ENCODE data around the gene IQCN. TPM values are rescaled to one million over a fixed set of nuclear protein-coding genes. Genes with fewer than 3 reads are reported as not detected.

The IQCN gene
- total RNA-seq, 2 donors from 2014 or later: 4.1 to 19.5 TPM

DNA sequence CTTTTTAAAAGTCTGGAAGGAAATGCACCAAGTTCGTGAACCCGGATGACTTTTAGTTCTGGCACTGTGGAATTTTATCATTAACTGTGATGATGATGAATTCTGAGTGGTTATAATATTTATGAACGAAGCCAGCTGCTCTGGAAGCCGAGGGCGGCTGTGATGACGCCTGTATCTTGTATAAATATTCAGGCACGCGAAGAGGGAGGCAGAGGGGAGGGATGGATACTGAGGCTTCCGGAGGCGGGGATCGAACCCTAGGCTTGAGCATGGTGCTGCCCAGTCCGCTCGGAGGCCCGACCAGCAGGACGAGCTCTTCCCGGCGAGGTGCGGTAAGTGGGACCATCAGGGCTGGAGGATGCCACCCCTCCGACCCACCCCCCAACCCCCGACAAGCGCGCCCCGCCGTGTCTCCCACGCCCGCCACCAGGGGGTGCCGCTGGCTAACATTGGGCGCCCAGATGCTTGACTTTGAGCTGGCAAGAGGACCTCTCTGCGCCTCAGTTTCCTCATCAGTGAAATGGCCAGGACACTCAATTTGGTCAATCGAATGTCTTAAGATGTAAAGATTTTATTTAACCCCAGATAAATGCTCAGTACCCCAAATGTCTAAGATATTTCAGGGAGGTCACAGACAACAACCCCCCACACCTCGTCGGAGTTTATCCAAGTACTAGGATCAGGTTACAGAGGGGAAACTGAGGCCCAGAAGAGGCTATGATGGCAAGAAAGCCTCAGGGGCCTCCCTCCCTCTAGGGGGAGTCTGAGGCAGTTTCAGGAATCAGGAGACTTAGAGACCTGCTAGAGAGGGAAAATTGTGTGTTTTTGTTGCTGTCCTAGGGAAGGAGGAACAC is 65.9 kb downstream of the IQCN start:
- TF ChIP-seq POLR2A (IDR thresholded peaks at IDR 0.05) (no peak), POLR2AphosphoS5 (IDR thresholded peaks at IDR 0.05) (no peak)
- TF ChIP-seq, protein P1, sequence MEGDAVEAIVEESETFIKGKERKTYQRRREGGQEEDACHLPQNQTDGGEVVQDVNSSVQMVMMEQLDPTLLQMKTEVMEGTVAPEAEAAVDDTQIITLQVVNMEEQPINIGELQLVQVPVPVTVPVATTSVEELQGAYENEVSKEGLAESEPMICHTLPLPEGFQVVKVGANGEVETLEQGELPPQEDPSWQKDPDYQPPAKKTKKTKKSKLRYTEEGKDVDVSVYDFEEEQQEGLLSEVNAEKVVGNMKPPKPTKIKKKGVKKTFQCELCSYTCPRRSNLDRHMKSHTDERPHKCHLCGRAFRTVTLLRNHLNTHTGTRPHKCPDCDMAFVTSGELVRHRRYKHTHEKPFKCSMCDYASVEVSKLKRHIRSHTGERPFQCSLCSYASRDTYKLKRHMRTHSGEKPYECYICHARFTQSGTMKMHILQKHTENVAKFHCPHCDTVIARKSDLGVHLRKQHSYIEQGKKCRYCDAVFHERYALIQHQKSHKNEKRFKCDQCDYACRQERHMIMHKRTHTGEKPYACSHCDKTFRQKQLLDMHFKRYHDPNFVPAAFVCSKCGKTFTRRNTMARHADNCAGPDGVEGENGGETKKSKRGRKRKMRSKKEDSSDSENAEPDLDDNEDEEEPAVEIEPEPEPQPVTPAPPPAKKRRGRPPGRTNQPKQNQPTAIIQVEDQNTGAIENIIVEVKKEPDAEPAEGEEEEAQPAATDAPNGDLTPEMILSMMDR (IDR thresholded peaks at IDR 0.05): peak; percentile 15 to 48 (median 26)
- H3K4me3 ChIP-seq: no peak overlapping the region
- no peaks in the 10 kb centered on the region for H3K9me3 ChIP-seq
- no peaks in the 10 kb centered on the region for H3K27me3 ChIP-seq (replicated peaks; ENCODE audit: insufficient read depth)
- DNase-seq (ENCODE audit: low spot score): no peak
- no peaks in the 10 kb centered on the region for H3K36me3 ChIP-seq
- no peaks in the 10 kb centered on the region for H3K4me1 ChIP-seq (replicated peaks)
- no peak overlapping the region for H3K27ac ChIP-seq
- WGBS: 15% methylated on average over 30 of the region's 32 CpGs
- intact Hi-C loops (cut with DNase I): loop anchor here (2.0 to 10.0 kb wide), 2 partner anchors 40 to 206 kb away; partner anchors contain the start of gene SSBP4

Small RNA genes lying within 50 kb of the gene (microRNA-seq; reads per million reads assigned to microRNA genes)
- 7.5 reads per million, percentile 48 among the genes with 10 or more reads in this experiment for gene MIR3188

Small RNA genes lying within 50 kb of the gene (small RNA-seq; reads per million reads assigned to genes)
- gene MIR3188: 0 reads per million in 2 donors
- gene RPL39P38: 0 reads per million in 2 donors

Other genes with a start within 250 kb of the IQCN start
- gene IL12RB1, start 187.5 kb downstream of the IQCN start, total RNA-seq: under 1 TPM; 0.62 to 0.73 TPM
- gene MAST3, start 176.7 kb downstream of the IQCN start, total RNA-seq: 10 to 100 TPM in 1 of 2 donors, 1 to 10 TPM in 1; 6.1 to 10.8 TPM
- 10 to 100 TPM; 41.3 to 71.6 TPM for gene PIK3R2, start 121.3 kb downstream of the IQCN start, total RNA-seq
- gene IFI30, start 100.6 kb downstream of the IQCN start, total RNA-seq: 10 to 100 TPM; 20.9 to 22.5 TPM
- gene MPV17L2, start 81.2 kb downstream of the IQCN start, total RNA-seq: 10 to 100 TPM in 1 of 2 donors, 1 to 10 TPM in 1; 8.5 to 21.1 TPM
- gene RAB3A, start 70.4 kb downstream of the IQCN start, total RNA-seq: 1 to 10 TPM; 2.5 to 6.0 TPM
- 1 to 10 TPM in 1 of 2 donors, under 1 TPM in 1; 0.27 to 1.6 TPM for gene PDE4C, start 48.0 kb downstream of the IQCN start, total RNA-seq
- gene JUND, start 7.2 kb upstream of the IQCN start, total RNA-seq: 100 to 1,000 TPM; 521 to 844 TPM
- gene LSM4, start 48.6 kb upstream of the IQCN start, total RNA-seq: 100 to 1,000 TPM; 157 to 215 TPM
- gene PGPEP1, start 66.1 kb upstream of the IQCN start, total RNA-seq: 10 to 100 TPM; 18.0 to 37.3 TPM
- 100 to 1,000 TPM in 1 of 2 donors, 10 to 100 TPM in 1; 49.6 to 136 TPM for gene GDF15, start 111.7 kb upstream of the IQCN start, total RNA-seq
- gene LRRC25, start 123.2 kb upstream of the IQCN start, total RNA-seq: 1 to 10 TPM; 1.6 to 5.5 TPM
- 100 to 1,000 TPM in 1 of 2 donors, 10 to 100 TPM in 1; 71.5 to 120 TPM for gene SSBP4, start 144.9 kb upstream of the IQCN start, total RNA-seq
- gene ISYNA1, start 163.7 kb upstream of the IQCN start, total RNA-seq: 100 to 1,000 TPM in 1 of 2 donors, 10 to 100 TPM in 1; 71.6 to 690 TPM
- 10 to 100 TPM; 10.7 to 44.4 TPM for gene ELL, start 247.6 kb upstream of the IQCN start, total RNA-seq

All from prostate gland (tissue), 2 donors.